HG03378 (cell line): Measurements from ENCODE around the gene YIF1A.

Experiments used
- ATAC-seq: cut with Tn5 transposase; IDR thresholded peaks from one replicate; pipeline ENCODE4 v1.9.1; 2021; ENCODE audit warnings: mild to moderate bottlenecking, moderate library complexity; ENCODE audit not compliant: unreplicated experiment

Gene YIF1A

GRCh38 chr11:66248903-66249302, 40.0 kb downstream of the YIF1A start:
- no peak for ATAC-seq

GRCh38 chr11:66247801-66248200, 41.1 kb downstream of the YIF1A start:
- ATAC-seq = no peak

- no peak for ATAC-seq
Measured at GRCh38 chr11:66247295-66247694, 41.6 kb downstream of the YIF1A start.

GRCh38 chr11:66243782-66244535, 45.0 kb downstream of the YIF1A start:
- no peak for ATAC-seq

GRCh38 chr11:66242095-66242765, 46.7 kb downstream of the YIF1A start:
- no peak for ATAC-seq

GRCh38 chr11:66240781-66241136, 48.2 kb downstream of the YIF1A start:
- ATAC-seq = no peak

GRCh38 chr11:66239998-66240780, 48.8 kb downstream of the YIF1A start:
- ATAC-seq = no peak

GRCh38 chr11:66239511-66239910, 49.4 kb downstream of the YIF1A start:
- no peak for ATAC-seq

GRCh38 chr11:66238786-66239413, 50.0 kb downstream of the YIF1A start:
- no peak for ATAC-seq

GRCh38 chr11:66237867-66238266, 51.1 kb downstream of the YIF1A start:
- no peak for ATAC-seq

- no peak for ATAC-seq
Measured at GRCh38 chr11:66235141-66235540, 53.8 kb downstream of the YIF1A start.
